Posterior vena cava (tissue), 2 donors: ENCODE measurements around the gene SCN3A. TPM values are rescaled to one million over a fixed set of nuclear protein-coding genes. Genes with fewer than 3 reads are reported as not detected.

Experiments used
- DNase-seq: peaks from one replicate; pipeline ENCODE4 v3.0.0-alpha.2; 2020; ENCODE audit warnings: low spot score
- intact Hi-C, 2 donors: fragments of 100-400 bp; cut with DNase I; formaldehyde crosslinking; loops; one replicate each; pipeline versions ENCODE4 v1.14.1 to v1.14.2; 2022 to 2023
- long read RNA-seq, 2 donors: library from polyadenylated mRNA; unstranded; transcript quantifications; one replicate each; pipeline ENCODE4 v2.0.0, GENCODE V29; 2020 to 2021
- total RNA-seq, 2 donors: library from RNA; stranded (reverse); fragmentation: NEBNext Ultra II Directional; extraction: Animal tissue kit (Norgen Biotek cat#: 25700); gene quantifications; one replicate each; pipeline ENCODE4 v1.2.1, GENCODE V29; 2021
- donor health status: DM: yes; HTN: yes; CAD: no.
- donor health status: DM: yes; HTN: yes; CAD: no.

SCN3A gene
- 1 to 10 TPM; 5.1 to 5.8 TPM for total RNA-seq
- long read RNA-seq, donor 1, result 0 reads
- long read RNA-seq, donor 2, result 0 reads

GRCh38 chr2:165203689-165204559, at the start of gene SCN3A:
Gene SCN3A (minus strand): TSS chr2:165204050. CDS start chr2:165176394, 27,656 bp downstream.
- DNase-seq, result no peak
- intact Hi-C loops, result loop anchor here (5.0 to 10.0 kb wide), 2 partner anchors 179 to 187 kb away; no protein-coding TSS in a partner anchor

GRCh38 chr2:165253178-165253577, 49.3 kb upstream of the SCN3A start:
- intact Hi-C loops, result no loop called here
- DNase-seq, result no peak

- intact Hi-C loops, result no loop called here
- DNase-seq, result no peak
Observed at GRCh38 chr2:165251366-165251765, 47.5 kb upstream of the SCN3A start.

GRCh38 chr2:165248238-165248637, 44.4 kb upstream of the SCN3A start:
- intact Hi-C loops, result no loop called here
- DNase-seq, result no peak

- no peak for DNase-seq
- intact Hi-C loops, result no loop called here
Observed at GRCh38 chr2:165245081-165245793, 41.4 kb upstream of the SCN3A start.

- intact Hi-C loops, result no loop called here
- DNase-seq, result no peak
Observed at GRCh38 chr2:165240916-165241315, 37.1 kb upstream of the SCN3A start.

GRCh38 chr2:165239856-165240515, 36.1 kb upstream of the SCN3A start:
- intact Hi-C loops, result no loop called here
- no peak for DNase-seq

- intact Hi-C loops, result no loop called here
- no peak for DNase-seq
Observed at GRCh38 chr2:165239230-165239629, 35.4 kb upstream of the SCN3A start, which contains the start of gene SCN2A. Gene SCN2A (plus strand): TSS chr2:165239414. CDS start chr2:165295824, 56,410 bp downstream.

- no peak for DNase-seq
- intact Hi-C loops, result no loop called here
Observed at GRCh38 chr2:165238295-165238694, 34.4 kb upstream of the SCN3A start.

GRCh38 chr2:165237056-165237455, 33.2 kb upstream of the SCN3A start:
- intact Hi-C loops, result no loop called here

GRCh38 chr2:165227571-165227970, 23.7 kb upstream of the SCN3A start:
- intact Hi-C loops, result no loop called here
- no peak for DNase-seq

More at GRCh38 chr2:165237056-165237455, 33.2 kb upstream of the SCN3A start:
- no peak for DNase-seq

GRCh38 chr2:165224941-165225340, 21.1 kb upstream of the SCN3A start:
- no peak for DNase-seq
- intact Hi-C loops, result no loop called here

GRCh38 chr2:165219481-165219880, 15.6 kb upstream of the SCN3A start:
- intact Hi-C loops, result no loop called here
- no peak for DNase-seq

- intact Hi-C loops, result no loop called here
- no peak for DNase-seq
Observed at GRCh38 chr2:165214093-165214492, 10.2 kb upstream of the SCN3A start.

- DNase-seq, result no peak
- intact Hi-C loops, result loop anchor here in 1 of 2 donors (10.0 kb wide), 1 partner anchor 183 kb away; no protein-coding TSS in a partner anchor
Observed at GRCh38 chr2:165208094-165208493, 4.2 kb upstream of the SCN3A start.

- DNase-seq, result no peak
- intact Hi-C loops, result loop anchor here in 1 of 2 donors (10.0 kb wide), 1 partner anchor 181 kb away; no protein-coding TSS in a partner anchor
Observed at GRCh38 chr2:165205865-165206264, 2.0 kb upstream of the SCN3A start.

- intact Hi-C loops, result loop anchor here (5.0 to 10.0 kb wide), 2 partner anchors 177 to 185 kb away; no protein-coding TSS in a partner anchor
- DNase-seq, result no peak
Observed at GRCh38 chr2:165202239-165202638, 1.6 kb downstream of the SCN3A start.

GRCh38 chr2:165198181-165198580, 5.7 kb downstream of the SCN3A start:
- DNase-seq, result no peak
- intact Hi-C loops, result no loop called here

- DNase-seq, result no peak
Observed at GRCh38 chr2:165197346-165197745, 6.5 kb downstream of the SCN3A start.

More at GRCh38 chr2:165197346-165197745, 6.5 kb downstream of the SCN3A start:
- intact Hi-C loops, result no loop called here
